Activated T-helper 1 cell treated with anti-CD3 and anti-CD28 coated beads, Interleukin-2, amount 50 U/mL, for 16 hours (primary cell): ENCODE results near the gene NPC1L1.
A peak's percentile ranks its signal among the peaks of the same experiment; 100 is the strongest.
"Not testable (repeated sequence)": the region's sequence is repeated elsewhere in the genome, so short reads cannot be mapped to it uniquely, and the experiment has no call there.

Experiments used
- DNase-seq, 2 donors: peaks; one replicate each; pipeline ENCODE4 v3.0.0-alpha.2; 2020; ENCODE audit warnings: low read depth in 1 of 2, low spot score in 1 of 2

NPC1L1 gene

GRCh38 chr7:44565097-44565794 is 24.1 kb upstream of the NPC1L1 start:
- peak; percentile 39 to 42 for DNase-seq

DNA sequence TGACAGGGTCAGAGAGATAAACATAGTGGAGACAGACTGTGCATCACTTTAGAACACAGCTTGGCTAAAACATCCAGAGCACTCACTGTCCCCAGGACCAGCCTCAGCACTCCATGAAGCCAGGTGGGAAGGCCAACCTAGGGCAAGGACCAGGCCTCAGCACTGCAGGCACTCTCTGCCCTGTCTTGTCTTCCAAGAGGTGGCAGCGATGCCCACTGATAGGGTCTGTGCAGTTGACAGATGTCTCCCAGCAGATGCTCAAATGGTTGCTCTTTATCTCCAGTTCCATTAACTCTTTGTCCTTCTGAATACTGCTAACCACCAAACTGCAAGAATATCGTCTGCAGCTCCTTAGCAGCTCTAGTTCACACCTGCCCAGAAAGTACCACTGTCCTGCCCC is 23.5 kb upstream of the NPC1L1 start:
- no peak for DNase-seq

GRCh38 chr7:44563171-44563679 is 22.1 kb upstream of the NPC1L1 start:
- DNase-seq: no peak

- not testable (repeated sequence) for DNase-seq
Measured at GRCh38 chr7:44562622-44562962, 21.5 kb upstream of the NPC1L1 start.

DNA sequence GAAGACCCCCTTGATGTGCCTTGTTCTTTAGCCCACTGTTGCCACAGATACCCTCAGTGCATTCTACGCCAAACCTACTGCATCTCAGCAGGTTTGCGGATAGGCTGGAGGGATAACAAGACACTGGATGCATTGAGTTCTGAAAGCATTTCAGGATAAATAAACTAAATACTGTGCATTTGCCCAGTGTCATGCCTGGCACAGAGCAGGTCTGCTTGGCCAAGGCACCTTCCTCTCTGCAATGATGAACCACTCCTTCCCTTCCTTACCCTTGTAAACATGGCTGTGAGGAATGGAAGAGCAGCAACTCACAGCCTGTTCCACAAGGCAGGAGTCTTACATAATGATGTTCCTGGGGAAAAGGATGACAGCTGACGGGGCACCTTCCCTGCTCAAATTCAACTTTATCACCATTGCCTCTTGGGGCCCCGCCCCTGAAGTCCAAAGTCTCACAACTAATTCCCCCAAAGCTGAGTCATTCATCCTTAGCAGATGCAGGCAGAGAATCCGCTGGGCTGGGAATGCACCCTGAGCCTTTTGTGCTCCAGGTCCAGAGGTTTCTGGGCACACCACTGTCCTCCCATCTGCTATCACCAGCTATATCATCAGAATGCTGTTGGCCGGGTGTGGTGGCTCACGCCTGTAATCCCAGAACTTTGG is 21.0 kb upstream of the NPC1L1 start:
- DNase-seq: no peak

- DNase-seq: no peak
Measured at GRCh38 chr7:44561481-44561880, 20.4 kb upstream of the NPC1L1 start.

DNA sequence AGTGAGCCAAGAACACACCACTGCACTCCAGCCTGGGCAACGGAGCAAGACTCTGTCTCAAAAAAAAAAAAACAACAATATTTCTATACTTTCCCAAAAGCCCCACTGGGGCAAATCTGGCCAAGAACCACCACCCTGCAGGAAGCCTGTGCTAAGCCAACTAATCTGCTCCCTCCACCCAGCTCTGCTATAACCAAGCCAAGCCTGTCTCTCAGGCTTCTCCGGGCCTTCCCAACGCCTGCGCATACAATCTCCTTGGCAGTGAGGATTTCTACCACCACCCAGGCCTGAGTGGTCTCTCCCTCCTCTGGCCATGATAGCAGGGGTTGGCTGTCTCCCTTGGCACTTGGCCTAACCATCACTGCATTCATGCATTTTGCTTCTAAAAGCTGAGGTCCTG is 18.4 kb upstream of the NPC1L1 start:
- no peak for DNase-seq

DNA sequence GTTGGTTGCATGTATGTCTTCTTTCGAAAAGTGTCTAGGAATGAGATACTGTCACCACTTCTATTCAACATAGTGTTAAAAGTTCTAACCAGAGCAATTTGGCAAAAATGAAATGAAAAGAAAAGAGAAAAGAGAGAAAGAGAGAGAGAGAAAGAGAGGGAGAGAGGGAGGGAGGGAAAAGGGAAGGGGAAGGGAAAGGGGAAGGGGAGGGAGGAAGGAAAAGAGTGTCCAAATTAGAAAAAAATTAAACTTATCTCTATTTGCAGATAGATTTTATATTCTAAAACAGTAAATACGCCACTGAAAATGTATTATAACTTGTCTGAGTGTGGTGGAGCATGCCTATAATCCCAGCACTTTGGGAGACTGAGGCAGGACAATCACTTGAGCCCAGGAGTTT is 16.4 kb upstream of the NPC1L1 start:
- no peak for DNase-seq

DNA sequence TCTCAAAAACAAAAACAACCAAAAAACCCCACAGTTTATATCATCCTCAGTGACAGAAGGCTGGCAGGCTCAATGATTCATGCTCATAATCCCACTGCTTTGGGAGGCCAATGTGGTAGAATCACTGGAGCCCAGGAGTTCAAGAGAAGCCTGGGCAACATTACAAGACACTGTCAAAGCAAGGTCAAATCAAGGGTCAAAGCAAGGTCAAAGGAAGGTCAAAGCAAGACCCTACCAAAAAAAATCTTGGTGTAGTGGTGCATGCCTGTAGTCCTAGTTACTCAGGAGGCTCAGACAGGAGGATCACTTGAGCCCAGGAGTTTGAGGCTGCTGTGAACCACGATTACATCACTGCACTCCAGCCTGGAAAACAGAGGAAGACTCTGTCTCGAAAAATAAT is 14.2 kb upstream of the NPC1L1 start:
- DNase-seq: no peak

GRCh38 chr7:44552473-44553005 is 11.4 kb upstream of the NPC1L1 start:
- DNase-seq: not testable (repeated sequence)

- DNase-seq: no peak
Measured at GRCh38 chr7:44549457-44549856, 8.3 kb upstream of the NPC1L1 start.

DNA sequence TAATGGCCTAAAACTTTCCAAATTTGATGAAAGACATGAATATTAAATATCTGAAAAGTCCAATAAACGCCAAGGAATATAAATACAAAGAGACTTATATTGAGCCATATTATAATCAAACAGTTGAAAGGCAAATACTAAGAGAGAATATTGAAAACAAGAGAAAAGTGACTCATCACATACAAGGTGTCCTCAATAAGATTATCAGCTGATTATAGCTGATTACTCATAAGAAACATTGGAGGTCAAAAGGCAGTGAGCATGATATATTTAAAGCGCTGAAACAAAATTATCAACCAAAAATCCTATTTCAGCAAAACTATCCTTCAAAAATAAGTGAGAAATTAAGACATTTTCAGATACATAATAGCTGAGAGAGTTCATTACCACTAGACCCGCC is 7.8 kb upstream of the NPC1L1 start:
- DNase-seq: no peak

- no peak for DNase-seq
Measured at GRCh38 chr7:44547536-44548231, 6.6 kb upstream of the NPC1L1 start.

GRCh38 chr7:44541876-44542610 is 913 bp upstream of the NPC1L1 start:
- no peak for DNase-seq

DNA sequence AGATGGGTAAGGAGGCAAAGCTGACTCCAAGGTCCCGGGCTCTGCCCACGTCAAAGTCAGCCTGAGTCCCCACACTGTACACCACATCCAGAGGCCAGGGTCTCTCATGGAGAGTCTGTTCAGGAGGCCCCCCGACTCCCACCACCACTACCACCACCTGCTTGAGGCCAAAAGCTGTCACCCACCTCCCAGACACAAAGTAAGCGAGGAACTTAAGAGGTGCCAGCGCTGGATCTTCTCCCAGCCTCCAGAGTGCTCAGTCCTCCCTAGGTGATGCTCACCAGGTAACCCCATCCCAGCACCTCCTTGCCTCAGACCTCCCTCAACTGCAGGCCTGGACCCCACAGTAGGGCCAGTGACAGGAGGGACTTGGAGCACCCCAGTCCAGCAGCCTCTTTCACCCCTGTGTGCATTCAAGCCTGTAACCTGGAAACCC is 520 bp downstream of the NPC1L1 start:
- DNase-seq: no peak

DNA sequence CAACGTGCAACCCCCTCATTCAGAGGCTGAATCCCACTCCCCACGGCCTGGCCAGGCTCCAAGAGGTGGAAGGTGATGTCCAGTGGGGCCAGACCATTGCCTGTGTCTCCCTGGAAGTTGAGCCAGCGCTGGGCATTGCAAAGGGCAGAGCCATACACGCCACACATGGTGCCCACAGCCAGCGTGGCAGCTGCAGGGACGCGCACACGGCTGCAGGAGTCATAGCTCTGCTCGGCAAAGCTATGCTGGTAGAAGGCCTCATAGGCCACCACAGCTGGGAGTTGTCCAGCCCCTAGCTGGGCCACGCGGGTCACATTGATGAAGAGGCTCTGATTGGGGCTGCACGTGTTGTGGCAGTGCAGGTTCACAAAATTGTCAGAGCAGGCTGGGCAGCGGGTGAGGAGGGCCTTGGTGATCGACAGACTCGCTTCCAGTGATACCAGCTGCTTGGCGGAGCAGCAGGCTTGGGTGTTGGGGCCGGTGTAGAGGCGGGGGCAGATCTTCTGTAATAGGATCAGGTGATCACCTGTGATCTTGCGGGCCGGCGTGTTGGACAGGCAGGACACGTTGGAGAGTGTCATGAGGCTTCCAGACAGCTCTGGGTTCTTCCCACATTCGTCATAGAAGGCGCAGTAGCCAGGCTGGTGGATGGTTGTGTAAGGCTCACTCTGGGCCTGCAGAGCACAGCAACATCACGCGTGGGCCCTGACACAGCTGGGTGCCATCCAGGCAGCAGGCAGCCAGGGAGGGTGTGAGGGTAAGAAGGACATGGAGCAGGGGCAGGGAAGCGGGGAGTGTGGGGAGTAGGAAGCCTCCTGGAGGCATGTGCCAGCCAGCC is 1.2 kb downstream of the NPC1L1 start:
- no peak for DNase-seq

DNA sequence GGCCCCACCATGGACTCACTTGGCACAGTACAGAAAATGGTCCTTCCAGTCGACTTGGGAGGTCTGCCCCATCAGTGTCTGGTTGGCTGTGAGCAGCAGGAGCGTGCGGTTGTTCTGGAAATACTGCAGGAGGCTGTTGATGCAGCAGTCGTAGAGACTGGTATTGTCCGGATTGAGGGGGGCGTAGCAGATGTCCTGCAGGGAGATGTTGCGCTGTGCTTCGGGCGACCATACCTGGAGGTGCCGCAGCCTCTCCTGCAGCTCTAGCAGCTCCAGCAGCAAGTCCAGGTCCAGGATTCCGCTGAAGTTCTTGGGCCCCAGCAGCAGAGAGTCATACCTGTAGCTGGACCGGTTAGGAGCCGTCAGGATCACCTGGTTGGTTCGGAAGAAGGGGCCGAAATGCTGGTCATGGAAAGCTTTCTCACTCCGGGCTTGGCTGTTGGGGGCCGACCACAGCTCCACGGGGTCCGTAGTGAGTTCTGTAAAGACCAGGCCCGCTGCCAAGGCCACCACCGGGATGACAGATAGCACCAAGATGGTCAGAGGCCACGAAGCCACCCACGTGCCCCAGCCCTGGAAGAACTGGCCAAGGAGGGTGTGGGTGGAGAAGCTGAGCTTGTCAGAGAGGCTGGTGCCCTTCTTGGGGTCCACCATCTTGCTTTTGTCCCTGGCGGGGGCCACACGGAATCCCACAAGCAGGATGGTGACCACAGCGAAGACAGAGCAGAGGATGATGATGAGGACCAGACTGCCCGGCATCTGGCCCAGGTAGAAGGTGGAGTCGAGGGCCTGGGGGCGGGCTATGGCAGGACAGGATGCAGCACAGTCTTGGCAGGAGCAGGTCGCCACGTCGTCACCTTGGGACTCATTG is 2.1 kb downstream of the NPC1L1 start:
- DNase-seq: no peak

GRCh38 chr7:44538093-44538797 is 2.9 kb downstream of the NPC1L1 start:
- no peak for DNase-seq

DNA sequence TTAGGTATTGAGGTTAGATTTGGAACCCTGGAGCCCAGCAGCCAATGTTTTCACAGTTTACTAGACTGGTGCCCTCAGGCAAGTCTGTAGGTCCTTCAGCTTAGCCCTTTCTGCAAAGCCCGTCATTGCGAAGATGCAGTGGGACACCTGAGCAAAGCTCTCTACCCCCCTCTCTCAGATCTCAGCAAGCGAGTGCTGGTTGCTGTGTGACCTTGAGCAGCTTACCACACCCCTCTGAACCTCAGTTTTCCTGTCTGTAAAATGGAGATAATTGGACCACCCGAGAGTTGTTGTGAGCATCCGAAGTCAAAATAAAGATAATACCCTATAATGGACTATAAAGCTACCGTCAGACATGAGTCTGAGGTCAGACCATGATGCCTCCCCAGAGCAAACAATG is 3.7 kb downstream of the NPC1L1 start:
- DNase-seq: no peak
